ENCODE results near the gene DAGLA.

The DAGLA gene

DNA sequence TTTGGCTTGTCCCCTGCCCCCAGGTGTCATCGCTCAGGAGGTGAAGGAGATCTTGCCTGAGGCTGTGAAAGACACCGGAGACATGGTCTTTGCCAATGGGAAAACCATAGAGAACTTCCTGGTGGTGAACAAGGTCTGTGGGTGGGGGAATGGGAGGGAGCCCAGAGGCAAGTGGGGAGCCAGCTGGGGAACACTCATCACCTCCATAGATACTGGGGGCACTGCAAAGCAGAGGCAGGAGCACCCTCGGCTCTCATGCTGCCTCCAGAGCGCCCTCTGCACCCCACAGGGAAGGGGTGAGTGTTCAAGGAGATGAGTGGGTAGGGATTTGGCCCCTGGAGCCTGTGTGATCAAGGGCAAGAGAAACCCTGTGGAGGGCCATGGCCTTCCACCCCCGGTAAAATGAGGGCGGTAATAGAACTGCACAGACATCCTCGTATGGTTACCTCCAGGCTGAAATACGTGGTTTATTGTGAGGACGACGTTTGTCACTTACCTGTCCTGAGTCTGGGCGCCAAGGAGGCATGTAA is 98.2 kb downstream of the DAGLA start:
- no peaks in the 10 kb centered on the region for H3K9me3 Mint-ChIP-seq
- H3K36me3 Mint-ChIP-seq (ENCODE audit: low read depth), result peaks cover 6% of the 10 kb centered on the region
- H3K27ac Mint-ChIP-seq, result no peak overlapping the region
- H3K4me1 Mint-ChIP-seq (ENCODE audit: low read depth), result peaks cover 16% of the 10 kb centered on the region
- no peak for DNase-seq
- no peak overlapping the region for H3K4me3 Mint-ChIP-seq
- H3K27me3 Mint-ChIP-seq, result peaks cover 7% of the 10 kb centered on the region

DNA sequence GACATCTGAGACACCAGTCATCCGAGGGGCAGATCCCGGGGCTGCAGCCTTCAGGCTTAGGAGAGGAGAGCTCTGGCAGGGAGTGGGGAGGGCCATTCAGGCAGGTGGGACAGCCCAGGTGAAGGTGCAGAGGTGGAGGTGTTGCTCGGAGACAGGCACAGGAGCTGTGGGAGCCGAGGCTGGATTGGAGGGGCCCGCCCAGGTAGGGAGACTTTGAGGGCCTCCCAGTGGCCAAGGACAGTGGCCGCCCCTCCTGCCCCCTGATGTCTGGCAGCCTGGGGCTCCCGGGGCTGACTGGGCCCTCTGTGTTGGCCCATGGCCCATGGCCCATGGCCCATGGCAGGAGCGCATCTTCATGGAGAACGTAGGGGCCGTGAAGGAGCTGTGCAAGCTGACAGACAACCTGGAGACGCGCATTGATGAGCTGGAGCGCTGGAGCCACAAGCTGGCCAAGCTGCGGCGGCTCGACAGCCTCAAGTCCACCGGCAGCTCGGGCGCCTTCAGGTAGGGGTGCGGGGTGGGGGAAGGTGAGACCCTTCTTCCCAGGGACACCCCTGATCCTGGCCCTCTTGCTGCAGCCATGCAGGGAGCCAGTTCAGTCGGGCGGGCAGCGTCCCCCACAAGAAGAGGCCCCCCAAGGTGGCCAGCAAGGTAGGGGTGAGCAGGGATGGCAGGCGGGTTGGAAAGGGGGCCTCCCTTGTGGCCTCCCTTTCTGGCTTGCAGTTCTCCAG is 98.9 kb downstream of the DAGLA start:
- peaks cover 11% of the 10 kb centered on the region for H3K36me3 Mint-ChIP-seq (ENCODE audit: low read depth)
- no peaks in the 10 kb centered on the region for H3K9me3 Mint-ChIP-seq
- H3K4me3 Mint-ChIP-seq, result no peak overlapping the region
- H3K27me3 Mint-ChIP-seq, result peaks cover 7% of the 10 kb centered on the region
- H3K4me1 Mint-ChIP-seq (ENCODE audit: low read depth), result peaks cover 16% of the 10 kb centered on the region
- H3K27ac Mint-ChIP-seq, result no peak overlapping the region
- DNase-seq, result no peak

DNA sequence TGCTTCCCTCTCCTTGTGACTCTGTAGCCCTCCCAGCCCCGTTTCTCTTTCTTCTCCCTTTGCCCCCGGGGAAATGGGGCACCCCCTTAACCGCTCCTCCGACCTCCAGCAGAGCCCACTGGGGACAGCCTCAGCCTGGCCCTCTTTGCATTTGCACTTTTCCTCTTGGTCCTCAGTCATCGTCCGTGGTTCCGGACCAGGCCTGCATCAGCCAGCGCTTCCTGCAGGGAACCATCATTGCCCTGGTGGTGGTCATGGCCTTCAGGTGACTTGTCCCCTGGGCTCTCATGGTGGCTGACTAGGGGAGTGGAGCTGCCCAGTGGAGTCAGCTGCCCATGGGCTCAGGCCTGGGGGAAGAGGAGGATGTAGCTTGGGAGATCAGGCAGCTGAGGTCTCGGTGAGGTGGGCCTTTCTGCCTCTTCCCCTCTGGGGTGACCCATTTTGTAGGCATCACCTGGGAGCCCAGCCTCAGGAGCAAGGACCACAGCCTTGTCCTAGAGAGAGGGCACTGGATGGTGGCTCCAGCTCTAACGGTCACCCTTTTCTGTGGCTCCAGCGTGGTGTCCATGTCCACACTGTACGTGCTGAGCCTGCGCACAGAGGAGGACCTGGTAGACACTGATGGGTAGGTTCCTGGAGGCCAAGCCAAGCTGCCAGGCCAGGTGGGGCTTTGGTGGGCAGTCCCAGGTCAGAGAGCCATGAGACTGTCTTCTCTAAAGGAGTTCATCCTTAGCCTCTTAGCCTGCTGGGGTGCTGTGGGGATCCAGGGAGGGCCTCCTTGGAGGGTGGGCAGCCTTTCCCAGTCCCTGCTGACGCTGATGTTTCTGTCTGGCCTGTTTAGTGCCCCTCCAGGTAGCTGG is 99.7 kb downstream of the DAGLA start:
- Mint-ChIP-seq H3K27ac (no peak overlapping the region), H3K9me3 (no peaks in the 10 kb centered on the region), H3K36me3 (ENCODE audit: low read depth) (peaks cover 19% of the 10 kb centered on the region), H3K4me3 (no peak overlapping the region), H3K27me3 (peaks cover 7% of the 10 kb centered on the region), H3K4me1 (ENCODE audit: low read depth) (peaks cover 16% of the 10 kb centered on the region)
- no peak for DNase-seq

DNA sequence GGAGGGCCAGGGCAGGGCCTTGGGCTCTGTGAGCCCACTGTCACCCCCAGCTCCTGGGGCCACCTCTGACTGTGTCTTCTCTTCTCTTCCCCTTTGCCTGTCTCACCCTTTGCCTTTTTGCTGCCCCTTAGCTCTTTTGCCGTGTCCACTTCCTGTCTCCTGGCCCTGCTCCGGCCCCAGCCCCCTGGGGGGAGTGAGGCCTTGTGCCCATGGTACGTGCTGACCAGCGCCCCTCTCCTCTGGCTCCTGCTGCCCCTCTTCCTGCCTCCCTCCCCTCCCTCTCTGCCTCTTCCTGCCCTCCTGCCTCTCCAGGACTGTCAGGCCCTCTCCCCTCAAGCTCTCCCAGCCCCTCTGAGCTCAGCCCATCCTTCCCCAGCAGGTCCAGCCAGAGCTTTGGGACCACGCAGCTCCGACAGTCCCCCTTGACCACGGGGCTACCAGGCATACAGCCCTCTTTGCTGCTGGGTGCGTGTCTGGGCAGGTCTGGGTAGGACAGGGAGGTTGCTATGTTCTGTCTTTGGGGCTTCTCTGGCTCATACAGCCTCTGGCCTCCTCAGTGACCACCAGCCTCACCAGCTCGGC is 100.5 kb downstream of the DAGLA start:
- H3K9me3 Mint-ChIP-seq, result no peaks in the 10 kb centered on the region
- no peak for DNase-seq
- H3K4me3 Mint-ChIP-seq, result no peak overlapping the region
- peaks cover 16% of the 10 kb centered on the region for H3K4me1 Mint-ChIP-seq (ENCODE audit: low read depth)
- peaks cover 7% of the 10 kb centered on the region for H3K27me3 Mint-ChIP-seq
- no peak overlapping the region for H3K27ac Mint-ChIP-seq
- peaks cover 27% of the 10 kb centered on the region for H3K36me3 Mint-ChIP-seq (ENCODE audit: low read depth)

DNA sequence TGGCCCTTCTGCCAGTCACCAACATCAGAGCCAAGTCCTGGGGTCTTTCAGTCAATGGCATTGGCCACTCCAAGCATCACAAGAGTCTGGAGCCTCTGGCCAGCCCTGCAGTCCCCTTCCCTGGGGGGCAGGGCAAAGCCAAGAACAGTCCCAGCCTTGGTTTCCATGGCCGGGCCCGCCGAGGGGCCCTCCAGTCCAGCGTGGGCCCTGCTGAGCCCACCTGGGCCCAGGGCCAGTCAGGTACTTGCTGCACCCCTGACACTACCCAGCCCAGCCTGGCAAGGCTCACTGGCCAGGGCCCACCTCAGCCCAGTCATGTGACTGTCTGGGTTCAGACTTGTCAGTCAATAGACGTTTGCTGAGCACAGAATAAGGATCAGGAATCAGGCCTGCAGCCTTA is 101.4 kb downstream of the DAGLA start:
- H3K27ac Mint-ChIP-seq, result no peak overlapping the region
- peaks cover 36% of the 10 kb centered on the region for H3K36me3 Mint-ChIP-seq (ENCODE audit: low read depth)
- H3K27me3 Mint-ChIP-seq, result peaks cover 6% of the 10 kb centered on the region
- no peak for DNase-seq
- H3K4me1 Mint-ChIP-seq (ENCODE audit: low read depth), result peaks cover 14% of the 10 kb centered on the region
- H3K9me3 Mint-ChIP-seq, result no peaks in the 10 kb centered on the region
- no peak overlapping the region for H3K4me3 Mint-ChIP-seq

DNA sequence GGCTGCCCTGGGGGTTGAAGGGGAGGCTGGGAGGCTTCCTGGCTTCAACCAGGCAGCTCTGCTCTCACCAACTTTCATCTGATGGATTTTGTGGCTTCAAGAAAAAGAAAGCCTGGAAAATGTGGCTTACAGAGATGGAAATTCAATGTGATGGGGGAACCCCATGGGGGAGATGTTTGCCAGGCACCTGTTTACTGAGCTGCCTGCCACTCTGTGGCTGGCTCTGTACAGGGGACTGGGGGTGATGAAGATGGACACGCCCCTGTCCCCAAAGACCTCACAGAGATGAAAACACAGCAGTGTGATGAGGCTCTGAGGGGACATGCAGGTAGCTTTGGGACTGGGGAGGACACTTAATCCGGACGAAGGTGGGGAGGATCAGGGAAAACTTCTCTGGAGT is 102.1 kb downstream of the DAGLA start:
- Mint-ChIP-seq H3K27ac (peak overlapping the region; percentile 66), H3K4me3 (no peak overlapping the region), H3K27me3 (peaks cover 4% of the 10 kb centered on the region), H3K36me3 (ENCODE audit: low read depth) (peaks cover 43% of the 10 kb centered on the region), H3K4me1 (ENCODE audit: low read depth) (peaks cover 8% of the 10 kb centered on the region), H3K9me3 (no peaks in the 10 kb centered on the region)
- DNase-seq, result no peak

DNA sequence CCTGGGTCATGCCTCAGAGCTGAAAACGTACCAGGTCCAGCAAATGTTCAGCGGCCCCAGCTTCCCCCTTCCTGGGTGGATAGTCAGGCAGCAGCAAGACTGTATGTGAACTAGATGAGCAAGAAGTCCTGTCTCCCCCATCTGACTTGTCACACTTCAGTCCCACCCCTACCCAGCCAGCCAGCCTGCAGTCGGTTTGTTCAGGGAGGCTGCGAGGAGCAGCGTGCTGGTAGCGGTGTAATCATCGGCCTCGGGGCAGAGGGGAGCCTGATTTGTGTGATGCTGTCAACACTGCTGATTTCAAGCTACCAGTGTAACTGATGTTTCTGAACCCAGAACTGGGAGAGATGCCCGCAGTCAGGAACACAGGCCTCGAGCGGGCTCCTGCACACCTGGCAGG is 102.7 kb downstream of the DAGLA start:
- DNase-seq, result no peak
- Mint-ChIP-seq H3K4me1 (ENCODE audit: low read depth) (peaks cover 6% of the 10 kb centered on the region), H3K27ac (no peak overlapping the region), H3K27me3 (peaks cover 3% of the 10 kb centered on the region), H3K4me3 (no peak overlapping the region), H3K36me3 (ENCODE audit: low read depth) (peaks cover 48% of the 10 kb centered on the region), H3K9me3 (no peaks in the 10 kb centered on the region)

DNA sequence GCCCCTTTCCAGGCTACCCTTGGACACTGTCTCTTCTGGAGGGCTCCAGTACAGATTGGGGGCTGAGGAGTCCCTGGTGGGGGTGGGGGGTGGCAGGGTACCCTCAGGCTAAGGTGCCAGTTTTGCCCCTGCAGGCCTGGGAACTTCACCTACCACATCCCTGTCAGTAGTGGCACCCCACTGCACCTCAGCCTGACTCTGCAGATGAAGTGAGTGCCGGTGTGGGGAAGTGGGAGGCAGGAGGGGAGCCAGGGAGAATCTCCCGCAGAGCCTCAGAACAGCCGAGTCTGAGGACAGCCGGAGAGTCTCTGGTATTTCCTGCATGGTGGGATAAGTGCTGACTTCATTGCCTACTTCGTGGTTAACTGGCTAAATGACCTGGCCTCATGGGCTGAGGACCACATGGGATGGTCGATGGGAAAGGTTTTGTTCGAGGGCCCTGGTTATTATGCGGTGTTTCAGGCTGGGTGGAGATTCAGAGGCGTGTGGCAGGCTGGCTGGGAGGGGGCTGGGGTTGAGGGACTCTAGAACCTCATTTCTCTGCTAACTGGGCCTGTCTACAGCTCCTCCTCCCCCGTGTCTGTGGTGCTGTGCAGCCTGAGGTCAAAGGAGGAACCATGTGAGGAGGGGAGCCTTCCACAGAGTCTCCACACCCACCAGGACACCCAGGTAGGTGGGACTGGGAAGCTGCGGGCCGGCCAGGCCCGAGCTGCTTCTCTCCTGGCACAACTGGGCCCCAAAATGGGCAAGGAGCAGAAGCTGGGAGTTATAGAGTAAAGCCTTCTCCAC is 103.7 kb downstream of the DAGLA start:
- H3K9me3 Mint-ChIP-seq, result no peaks in the 10 kb centered on the region
- H3K4me3 Mint-ChIP-seq, result no peak overlapping the region
- no peak overlapping the region for H3K27ac Mint-ChIP-seq
- H3K27me3 Mint-ChIP-seq, result no peaks in the 10 kb centered on the region
- H3K36me3 Mint-ChIP-seq (ENCODE audit: low read depth), result peaks cover 57% of the 10 kb centered on the region
- no peak for DNase-seq
- peaks cover 4% of the 10 kb centered on the region for H3K4me1 Mint-ChIP-seq (ENCODE audit: low read depth)

DNA sequence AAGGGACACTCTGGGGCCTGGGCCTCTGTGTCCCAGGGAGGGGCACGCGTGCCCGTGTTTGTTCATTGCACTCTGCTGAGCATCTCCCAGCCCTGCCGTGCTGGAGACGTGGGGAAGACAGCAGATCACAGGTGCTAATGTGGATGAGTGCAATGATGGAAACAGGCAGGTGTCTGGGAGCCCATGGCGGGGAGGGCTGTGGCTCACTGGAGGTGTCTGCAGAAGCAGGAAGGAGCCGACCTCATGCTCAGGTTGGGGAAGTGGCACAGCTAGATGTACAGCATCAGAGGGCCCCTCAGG is 104.3 kb downstream of the DAGLA start:
- Mint-ChIP-seq H3K36me3 (ENCODE audit: low read depth) (peaks cover 62% of the 10 kb centered on the region), H3K27ac (no peak overlapping the region), H3K9me3 (no peaks in the 10 kb centered on the region), H3K4me1 (ENCODE audit: low read depth) (peaks cover 8% of the 10 kb centered on the region), H3K27me3 (no peaks in the 10 kb centered on the region), H3K4me3 (no peak overlapping the region)
- no peak for DNase-seq

DNA sequence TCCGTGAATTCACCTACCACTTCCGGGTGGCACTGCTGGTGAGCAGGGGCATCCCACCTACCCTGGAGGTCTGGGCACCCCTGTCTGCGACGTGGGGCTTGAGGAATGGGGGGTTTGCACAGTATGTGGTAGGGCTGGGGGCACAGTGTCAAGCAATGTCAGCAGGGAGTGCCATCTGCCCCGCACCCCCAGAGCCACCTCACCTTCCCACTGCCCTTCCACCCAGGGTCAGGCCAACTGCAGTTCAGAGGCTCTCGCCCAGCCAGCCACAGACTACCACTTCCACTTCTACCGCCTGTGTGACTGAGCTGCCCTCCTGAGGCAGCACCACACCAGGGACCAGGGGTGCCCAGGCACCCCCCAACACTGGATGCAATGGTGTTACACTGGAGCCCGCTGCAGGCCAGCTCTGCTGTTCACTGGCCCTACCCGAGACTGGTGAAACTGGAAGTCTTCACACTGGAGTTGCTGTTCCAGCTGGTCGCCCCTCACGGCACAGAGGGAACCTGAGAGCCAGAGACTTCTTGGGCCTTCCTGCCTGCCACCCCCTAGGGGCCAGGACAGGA is 105.7 kb downstream of the DAGLA start:
- DNase-seq, result no peak
- Mint-ChIP-seq H3K27me3 (no peaks in the 10 kb centered on the region), H3K4me3 (no peak overlapping the region), H3K4me1 (ENCODE audit: low read depth) (peaks cover 21% of the 10 kb centered on the region), H3K9me3 (no peaks in the 10 kb centered on the region), H3K36me3 (ENCODE audit: low read depth) (peaks cover 77% of the 10 kb centered on the region), H3K27ac (no peak overlapping the region)

DNA sequence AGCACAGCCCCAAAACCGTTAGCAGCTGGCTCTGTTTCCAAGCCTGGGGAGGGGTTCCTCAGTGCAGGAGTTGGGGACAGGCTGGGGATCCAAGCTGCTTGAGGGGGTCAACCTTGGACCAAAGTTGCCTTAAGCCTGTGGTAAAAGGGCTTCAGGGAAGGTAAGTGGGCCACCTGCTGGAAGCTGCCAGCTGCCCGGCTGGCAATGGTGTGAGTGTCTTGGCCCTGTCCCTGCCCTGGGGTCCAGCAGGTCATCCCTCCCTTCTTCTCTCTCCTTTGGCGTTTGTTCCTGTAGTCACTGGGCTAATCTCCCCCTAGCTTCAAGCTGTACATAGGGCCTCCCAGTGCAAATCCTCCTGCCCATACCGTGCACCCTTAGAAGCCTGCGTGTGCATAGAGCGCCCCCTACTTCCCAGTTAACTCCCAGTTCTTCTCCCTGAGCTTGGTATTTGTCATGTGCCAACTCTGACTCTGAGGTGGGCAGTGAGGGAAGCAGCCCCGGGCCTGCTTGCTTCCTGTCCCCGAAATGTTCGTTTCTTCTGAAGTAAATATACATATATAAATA is 107.8 kb downstream of the DAGLA start:
- no peak for DNase-seq
- Mint-ChIP-seq H3K4me3 (no peak overlapping the region), H3K36me3 (ENCODE audit: low read depth) (peaks cover 89% of the 10 kb centered on the region), H3K27me3 (no peaks in the 10 kb centered on the region), H3K27ac (no peak overlapping the region), H3K9me3 (no peaks in the 10 kb centered on the region), H3K4me1 (ENCODE audit: low read depth) (peaks cover 28% of the 10 kb centered on the region)

DNA sequence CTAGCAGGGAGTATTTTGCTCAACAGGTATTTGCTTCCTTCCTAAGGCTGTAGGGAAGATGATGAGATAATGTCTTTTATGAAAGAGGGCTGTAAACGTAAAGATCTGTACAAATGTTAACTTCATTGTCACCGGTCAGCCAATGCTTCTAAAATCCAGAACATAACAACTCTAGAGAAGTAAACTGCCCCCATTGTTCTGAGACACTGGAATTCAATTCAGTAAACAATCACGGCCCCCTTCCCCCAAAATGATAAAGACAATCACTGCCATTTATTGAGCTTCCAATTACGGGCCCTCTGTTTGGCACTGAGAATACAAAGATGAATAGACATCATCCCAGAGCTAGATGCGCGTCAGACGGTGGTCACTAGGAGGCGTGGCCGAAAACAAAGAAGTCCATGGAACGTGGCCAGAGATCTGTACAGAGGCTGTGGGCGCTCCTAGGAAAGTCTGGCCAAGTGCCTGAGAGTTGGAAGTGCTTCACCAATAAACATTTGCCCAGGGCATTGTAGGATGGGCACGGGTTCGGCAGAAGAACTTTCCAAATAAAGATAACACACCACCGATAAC is 111.6 kb downstream of the DAGLA start:
- H3K4me1 Mint-ChIP-seq (ENCODE audit: low read depth), result peaks cover 53% of the 10 kb centered on the region
- H3K36me3 Mint-ChIP-seq (ENCODE audit: low read depth), result peaks cover 90% of the 10 kb centered on the region
- peak overlapping the region; percentile 92 for H3K4me3 Mint-ChIP-seq
- DNase-seq, result peak; percentile 60
- H3K9me3 Mint-ChIP-seq, result no peaks in the 10 kb centered on the region
- peak overlapping the region; percentile 100 for H3K27ac Mint-ChIP-seq
- no peaks in the 10 kb centered on the region for H3K27me3 Mint-ChIP-seq

DNA sequence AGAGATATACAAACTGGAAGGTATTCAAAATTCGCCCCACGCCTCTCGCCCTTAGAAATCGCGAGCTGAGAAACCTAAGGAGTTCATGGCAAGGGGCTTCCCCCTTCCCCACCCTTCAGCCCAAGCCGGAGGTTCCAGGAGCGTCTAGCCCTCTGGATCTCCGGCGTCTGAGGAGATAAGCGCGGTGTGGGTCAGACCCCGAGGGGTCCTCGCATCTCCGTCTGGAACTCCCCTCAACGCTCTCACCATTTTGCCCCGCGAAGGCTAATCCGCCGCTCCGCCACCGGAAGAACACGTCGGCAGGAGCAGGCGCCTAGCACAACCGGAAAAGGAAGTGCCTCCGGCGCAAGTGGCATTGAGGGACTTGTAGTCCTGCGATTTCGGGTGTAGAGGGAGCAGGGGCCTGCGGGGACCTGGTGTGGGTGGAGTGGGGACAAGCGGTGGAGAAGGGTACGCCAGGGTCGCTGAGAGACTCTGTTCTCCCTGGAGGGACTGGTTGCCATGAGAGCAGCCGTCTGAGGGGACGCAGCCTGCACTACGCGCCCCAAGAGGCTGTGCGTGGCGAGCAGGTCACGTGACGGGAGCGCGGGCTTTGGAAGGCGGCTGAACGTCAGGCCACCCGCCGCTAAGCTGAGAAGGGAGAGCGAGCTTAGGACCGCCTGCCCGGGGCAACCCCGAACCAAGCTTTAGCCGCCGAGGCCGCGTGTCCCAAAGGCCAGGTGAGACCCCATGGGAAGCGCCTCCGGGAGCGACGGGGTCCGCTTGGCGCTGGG is 112.3 kb downstream of the DAGLA start, which contains the start of the genes FEN1 and TMEM258:
TSS of gene FEN1 (plus strand) at position 602 of the 773 bp plus-strand sequence. CDS start 2,451 bp downstream, outside the sequence.
TSS of gene TMEM258 (minus strand) at position 290 of the 773 bp plus-strand sequence. CDS start at position 249, 41 bp downstream.
- peaks cover 58% of the 10 kb centered on the region for H3K4me1 Mint-ChIP-seq (ENCODE audit: low read depth)

More for the DNA sequence above, 112.3 kb downstream of the DAGLA start, which contains the start of the genes FEN1 and TMEM258:
- Mint-ChIP-seq H3K27ac (peak within 1 kb of the TSS; percentile 100), H3K4me3 (peak within 1 kb of the TSS; percentile 92), H3K9me3 (no peaks in the 10 kb centered on the region), H3K36me3 (ENCODE audit: low read depth) (peaks cover 90% of the 10 kb centered on the region), H3K27me3 (no peaks in the 10 kb centered on the region)
- peak; percentile 94 for DNase-seq

Data from activated T-cell treated with anti-CD3 and anti-CD28 coated beads, Interleukin-2, amount 50 U/mL, for 24 hours (primary cell).